ENCODE measurements around the gene TSPAN14. TPM values are rescaled to one million over a fixed set of nuclear protein-coding genes. Genes with fewer than 3 reads are reported as not detected.

Gene TSPAN14
- total and polyA plus RNA-seq, 10 of the 15 experiments (the other 5 are each of a cell fraction or from before 2014, with no cell fraction given), result 2.5 to 31.7 (median 17.9) TPM

- peak in 1 of 3 experiments; percentile 15; a peak in 1 of 6 replicates for TF ChIP-seq CTCF (IDR thresholded peaks at IDR 0.05 in 2 of 3, conservative IDR thresholded peaks at IDR 0.05 in 1 of 3; ENCODE audit: control insufficient read depth in 2 of 3, extremely low read depth in 1 of 3, insufficient read depth in 1 of 3, low read depth in 3 of 3, low read length in 3 of 3)
- TF ChIP-seq TARDBP (IDR thresholded peaks at IDR 0.05; ENCODE audit: borderline replicate concordance), result no peak
- no peak overlapping the region for H3K4me3 ChIP-seq
- 47% methylated on average over 2 of the region's 2 CpGs for WGBS (ENCODE audit: insufficient coverage, insufficient replicate concordance, low lambda C conversion rate, missing lambda C conversion rate)
- BruUV-seq (replicated peaks), result no TSS peak
- H3K36me3 ChIP-seq (ENCODE audit: control insufficient read depth in 2 of 2, insufficient read depth in 2 of 2, low read length in 1 of 2), result no peaks in the 10 kb centered on the region
- RAD21 ChIA-PET (ENCODE audit: unreplicated experiment), result no interaction called here
- H3K4me1 ChIP-seq (ENCODE audit: control insufficient read depth, insufficient read depth, low read length), result no peaks in the 10 kb centered on the region
- no peaks in the 10 kb centered on the region for H4K20me1 ChIP-seq (ENCODE audit: control insufficient read depth, insufficient read depth)
- FAIRE-seq, result no peak
- CTCF ChIA-PET, result no interaction called here
- intact Hi-C loops (cut with micrococcal nuclease; ENCODE audit: unreplicated experiment) (no loop called here), in situ Hi-C loops (cut with MboI) (no loop called here)
- SMC1A ChIA-PET (ENCODE audit: uncharacterized antibody, unreplicated experiment), result interaction anchor here (0.9 kb wide), 1 partner anchor 16 kb away, joined by 3 read pairs; no protein-coding TSS in a partner anchor
- peaks cover 0 to 2% of the 10 kb centered on the region in 2 experiments; a peak in 2 of 4 replicates for H3K27me3 ChIP-seq (replicated peaks in 1 of 2; ENCODE audit: control insufficient read depth in 2 of 2, insufficient read depth in 2 of 2, low read length in 1 of 2)
- DNase-seq (ENCODE audit: low read depth, low spot score), result no peak
- no peak overlapping the region for H3K4me2 ChIP-seq (ENCODE audit: control insufficient read depth, insufficient read depth)
- no peak overlapping the region for H3K27ac ChIP-seq (ENCODE audit: control insufficient read depth, insufficient read depth)
- ATAC-seq, result peak; percentile 48
- POLR2A ChIA-PET, result no interaction called here
- no peaks in the 10 kb centered on the region for H3K79me2 ChIP-seq (ENCODE audit: control insufficient read depth, insufficient read depth, low read length)
- no peaks in the 10 kb centered on the region for H3K9me3 ChIP-seq (replicated peaks; ENCODE audit: control insufficient read depth, insufficient read depth, low read length)
- no peak overlapping the region for H2AFZ ChIP-seq (ENCODE audit: control insufficient read depth, low read depth, low read length)
- H3K9ac ChIP-seq (ENCODE audit: control insufficient read depth, insufficient read depth, low read length), result no peak overlapping the region
These were observed 113.2 kb downstream of the TSPAN14 start for GRCh38 chr10:80567292-80567691.

- intact Hi-C loops (cut with micrococcal nuclease; ENCODE audit: unreplicated experiment) (no loop called here), in situ Hi-C loops (cut with MboI) (no loop called here)
- ChIA-PET RAD21 (ENCODE audit: unreplicated experiment) (no interaction called here), POLR2A (no interaction called here), SMC1A (ENCODE audit: uncharacterized antibody, unreplicated experiment) (interaction anchor here (1.0 to 1.1 kb wide), 3 partner anchors 9 to 125 kb away, joined by 3 read pairs; no protein-coding TSS in a partner anchor), CTCF (interaction anchor here (1.4 kb wide), 1 partner anchor 94 kb away, joined by 4 read pairs; no protein-coding TSS in a partner anchor)
- Histone ChIP-seq H3K9ac (ENCODE audit: control insufficient read depth, insufficient read depth, low read length) (no peak overlapping the region), H3K27me3 (replicated peaks in 1 of 2; ENCODE audit: control insufficient read depth in 2 of 2, insufficient read depth in 2 of 2, low read length in 1 of 2) (peaks cover 0 to 2% of the 10 kb centered on the region in 2 experiments; a peak in 2 of 4 replicates), H4K20me1 (ENCODE audit: control insufficient read depth, insufficient read depth) (no peaks in the 10 kb centered on the region), H3K4me1 (ENCODE audit: control insufficient read depth, insufficient read depth, low read length) (no peaks in the 10 kb centered on the region), H2AFZ (ENCODE audit: control insufficient read depth, low read depth, low read length) (no peak overlapping the region), H3K27ac (ENCODE audit: control insufficient read depth, insufficient read depth) (no peak overlapping the region), H3K4me3 (no peak overlapping the region), H3K9me3 (replicated peaks; ENCODE audit: control insufficient read depth, insufficient read depth, low read length) (no peaks in the 10 kb centered on the region), H3K4me2 (ENCODE audit: control insufficient read depth, insufficient read depth) (no peak overlapping the region), H3K79me2 (ENCODE audit: control insufficient read depth, insufficient read depth, low read length) (no peaks in the 10 kb centered on the region), H3K36me3 (ENCODE audit: control insufficient read depth in 2 of 2, insufficient read depth in 2 of 2, low read length in 1 of 2) (no peaks in the 10 kb centered on the region)
- no TSS peak for BruUV-seq (replicated peaks)
- ATAC-seq (no peak), FAIRE-seq (no peak), DNase-seq (ENCODE audit: low read depth, low spot score) (no peak)
- 48% methylated on average over 15 of the region's 15 CpGs for WGBS (ENCODE audit: insufficient coverage, insufficient replicate concordance, low lambda C conversion rate, missing lambda C conversion rate)
- TF ChIP-seq USF1 (IDR thresholded peaks at IDR 0.05; ENCODE audit: borderline replicate concordance, extremely low read length, insufficient read depth, low read depth, low read length), result no peak
These were observed 115.2 kb downstream of the TSPAN14 start for GRCh38 chr10:80569131-80569895.
